Immature natural killer cell (primary cell): Measurements from ENCODE around the gene RPAP3. TPM values are rescaled to one million over a fixed set of nuclear protein-coding genes. Genes with fewer than 3 reads are reported as not detected.

Experiments
- DNase-seq, 3 donors: peaks; one replicate each; pipeline ENCODE4 v3.0.0; 2022; ENCODE audit warnings: mixed read lengths in 1 of 3
- H3K27ac Mint-ChIP-seq, 6 donors: one replicate each; pipeline ENCODE4 v1.8.0; 2020; ENCODE audit warnings: mixed read lengths in 6 of 6, mild to moderate bottlenecking in 5 of 6, inconsistent platforms in 4 of 6, moderate library complexity in 3 of 6
- H3K27me3 Mint-ChIP-seq, 3 donors: one replicate each; pipeline ENCODE4 v1.8.0; 2020 to 2021; ENCODE audit warnings: low read depth in 3 of 3, mild to moderate bottlenecking in 3 of 3, mixed read lengths in 3 of 3, moderate library complexity in 3 of 3, inconsistent platforms in 1 of 3
- H3K36me3 Mint-ChIP-seq, 3 donors: one replicate each; pipeline ENCODE4 v1.8.0; 2020; ENCODE audit warnings: mixed read lengths in 3 of 3, inconsistent platforms in 2 of 3, mild to moderate bottlenecking in 2 of 3
- H3K4me1 Mint-ChIP-seq, 2 donors: one replicate each; pipeline ENCODE4 v1.8.0; 2020; ENCODE audit warnings: inconsistent platforms in 2 of 2, mild to moderate bottlenecking in 2 of 2, mixed read lengths in 2 of 2, moderate library complexity in 1 of 2
- H3K4me3 Mint-ChIP-seq, 5 donors: one replicate each; pipeline ENCODE4 v1.8.0; 2020; ENCODE audit warnings: mild to moderate bottlenecking in 5 of 5, mixed read lengths in 5 of 5, inconsistent platforms in 3 of 5, moderate library complexity in 3 of 5
- H3K9me3 Mint-ChIP-seq, 6 donors: one replicate each; pipeline ENCODE4 v1.8.0; 2020; ENCODE audit warnings: mild to moderate bottlenecking in 6 of 6, mixed read lengths in 6 of 6, inconsistent platforms in 4 of 6, moderate library complexity in 3 of 6
- polyA plus RNA-seq, 3 donors: library from polyadenylated mRNA; unstranded; fragments of 300-500 nt; fragmentation: Illumina TruSeq; gene quantifications; one replicate each; pipeline ENCODE4 v1.2.3, GENCODE V29; 2021

RPAP3 gene
- polyA plus RNA-seq, 3 donors from 2014 or later = 16.8 to 38.1 (median 23.1) TPM

- Mint-ChIP-seq H3K27ac (peak overlapping the region in 5 of 6 donors; percentile 41 to 78 (median 75)), H3K27me3 (peaks cover 9 to 20% (median 11%) of the 10 kb centered on the region in 3 donors), H3K9me3 (no peaks in the 10 kb centered on the region), H3K36me3 (no peaks in the 10 kb centered on the region), H3K4me1 (peaks cover 34 to 46% of the 10 kb centered on the region in 2 donors), H3K4me3 (peak overlapping the region in 2 of 5 donors; percentile 7 to 34)
- DNase-seq = no peak
These were observed 3.8 kb upstream of the RPAP3 start for GRCh38 chr12:47709671-47710070.

GRCh38 chr12:47709237-47709636, 3.4 kb upstream of the RPAP3 start:
- Mint-ChIP-seq H3K4me1 (peaks cover 35 to 49% of the 10 kb centered on the region in 2 donors), H3K9me3 (no peaks in the 10 kb centered on the region), H3K27ac (peak overlapping the region; percentile 41 to 92 (median 76)), H3K27me3 (peaks cover 9 to 20% (median 11%) of the 10 kb centered on the region in 3 donors), H3K4me3 (peak overlapping the region in 2 of 5 donors; percentile 7 to 34), H3K36me3 (no peaks in the 10 kb centered on the region)
- no peak for DNase-seq

- DNase-seq = no peak
- peaks cover 45 to 61% of the 10 kb centered on the region in 2 donors for H3K4me1 Mint-ChIP-seq
- H3K4me3 Mint-ChIP-seq = peak overlapping the region in 3 of 5 donors; percentile 31 to 50 (median 37)
- H3K9me3 Mint-ChIP-seq = no peaks in the 10 kb centered on the region
- H3K27ac Mint-ChIP-seq = peak overlapping the region; percentile 29 to 92 (median 82)
- H3K27me3 Mint-ChIP-seq = peaks cover 9 to 24% (median 11%) of the 10 kb centered on the region in 3 donors
- no peaks in the 10 kb centered on the region for H3K36me3 Mint-ChIP-seq
These were observed 2.2 kb upstream of the RPAP3 start for GRCh38 chr12:47707905-47708543.

- H3K4me1 Mint-ChIP-seq = peaks cover 45 to 61% of the 10 kb centered on the region in 2 donors
- no peaks in the 10 kb centered on the region for H3K36me3 Mint-ChIP-seq
- H3K27ac Mint-ChIP-seq = peak overlapping the region; percentile 80 to 92 (median 83)
- no peaks in the 10 kb centered on the region for H3K9me3 Mint-ChIP-seq
- H3K27me3 Mint-ChIP-seq = peaks cover 9 to 24% (median 11%) of the 10 kb centered on the region in 3 donors
- H3K4me3 Mint-ChIP-seq = peak overlapping the region in 4 of 5 donors; percentile 50 to 75 (median 64)
- DNase-seq = no peak
These were observed 1.5 kb upstream of the RPAP3 start for GRCh38 chr12:47707355-47707754.

DNA sequence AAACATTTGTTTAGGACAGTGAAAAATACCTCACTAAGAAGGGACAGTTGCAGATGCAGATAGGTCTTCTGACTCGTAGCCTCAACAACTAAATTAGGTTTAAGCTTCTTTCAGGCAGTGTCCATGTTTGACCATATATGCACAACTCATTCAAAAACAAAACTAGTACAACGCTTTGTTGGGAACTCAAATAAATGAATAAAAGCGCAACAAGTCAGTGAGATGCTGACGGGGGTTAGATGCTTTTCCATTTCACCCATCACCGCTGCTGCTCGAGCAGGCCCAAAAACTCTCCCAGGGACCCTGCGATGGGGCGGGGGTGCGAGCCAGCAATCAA, 633 bp downstream of the RPAP3 start:
- H3K4me1 Mint-ChIP-seq = peaks cover 45 to 65% of the 10 kb centered on the region in 2 donors
- H3K27ac Mint-ChIP-seq = peak overlapping the region; percentile 84 to 94 (median 92)

DNA sequence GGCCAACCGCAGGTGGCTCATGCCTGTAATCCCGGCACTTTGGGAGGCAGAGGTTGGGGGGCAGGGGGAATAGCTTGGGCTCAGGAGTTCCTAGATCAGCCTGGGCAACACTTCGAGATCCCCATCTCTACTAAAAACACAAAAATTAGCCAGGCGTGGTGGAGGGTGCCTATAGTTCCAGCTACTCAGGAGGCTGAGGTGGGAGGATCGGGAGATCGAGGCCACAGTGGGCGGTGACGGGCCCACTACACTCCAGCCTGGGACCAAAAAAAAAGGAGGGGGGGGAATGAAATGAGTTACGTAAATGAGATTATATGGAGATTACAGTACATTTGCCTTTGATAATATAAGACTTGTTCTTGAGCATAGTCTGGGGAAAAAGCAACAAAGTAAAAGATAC, 1.1 kb downstream of the RPAP3 start:
- no peaks in the 10 kb centered on the region for H3K9me3 Mint-ChIP-seq
- H3K36me3 Mint-ChIP-seq = peaks cover 3 to 6% (median 6%) of the 10 kb centered on the region in 3 donors
- H3K4me3 Mint-ChIP-seq = peak overlapping the region; percentile 85 to 95 (median 93)
- DNase-seq = no peak
- peak overlapping the region; percentile 84 to 94 (median 92) for H3K27ac Mint-ChIP-seq
- peaks cover 9 to 24% (median 11%) of the 10 kb centered on the region in 3 donors for H3K27me3 Mint-ChIP-seq
- H3K4me1 Mint-ChIP-seq = peaks cover 44 to 61% of the 10 kb centered on the region in 2 donors

More for the DNA sequence above, 633 bp downstream of the RPAP3 start:
- Mint-ChIP-seq H3K9me3 (no peaks in the 10 kb centered on the region), H3K4me3 (peak overlapping the region; percentile 85 to 95 (median 93)), H3K36me3 (peaks cover 0 to 6% (median 6%) of the 10 kb centered on the region in 3 donors), H3K27me3 (peaks cover 9 to 24% (median 11%) of the 10 kb centered on the region in 3 donors)
- no peak for DNase-seq

- Mint-ChIP-seq H3K9me3 (no peaks in the 10 kb centered on the region), H3K27ac (no peak overlapping the region), H3K4me1 (peaks cover 17 to 24% of the 10 kb centered on the region in 2 donors), H3K27me3 (peaks cover 0 to 10% (median 2%) of the 10 kb centered on the region in 3 donors), H3K4me3 (no peak overlapping the region), H3K36me3 (peaks cover 4 to 28% (median 11%) of the 10 kb centered on the region in 3 donors)
- no peak for DNase-seq
These were observed 5.6 kb downstream of the RPAP3 start for GRCh38 chr12:47700263-47700662.

DNA sequence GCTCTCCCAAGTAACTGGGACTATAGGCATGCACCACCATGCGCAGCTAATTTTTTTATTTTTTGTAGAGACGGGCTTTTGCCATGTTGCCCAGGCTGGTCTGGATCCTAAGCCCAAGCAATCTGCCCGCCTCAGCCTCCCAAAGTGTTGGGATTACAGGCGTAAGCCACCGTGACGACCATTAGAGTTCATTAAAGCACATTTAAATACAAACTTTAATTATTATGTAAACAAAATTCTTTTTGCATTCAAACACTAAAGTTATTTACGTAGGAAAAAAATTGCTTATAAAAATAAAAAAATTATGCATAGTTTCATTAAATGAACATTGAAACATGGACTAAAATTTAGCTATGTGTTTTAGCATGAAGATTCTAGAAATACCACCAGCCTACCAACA, 7.2 kb downstream of the RPAP3 start:
- no peaks in the 10 kb centered on the region for H3K9me3 Mint-ChIP-seq
- no peak for DNase-seq
- no peak overlapping the region for H3K27ac Mint-ChIP-seq
- no peaks in the 10 kb centered on the region for H3K27me3 Mint-ChIP-seq
- H3K4me1 Mint-ChIP-seq = peaks cover 5 to 10% of the 10 kb centered on the region in 2 donors
- H3K36me3 Mint-ChIP-seq = peaks cover 18 to 38% (median 23%) of the 10 kb centered on the region in 3 donors
- no peak overlapping the region for H3K4me3 Mint-ChIP-seq

DNA sequence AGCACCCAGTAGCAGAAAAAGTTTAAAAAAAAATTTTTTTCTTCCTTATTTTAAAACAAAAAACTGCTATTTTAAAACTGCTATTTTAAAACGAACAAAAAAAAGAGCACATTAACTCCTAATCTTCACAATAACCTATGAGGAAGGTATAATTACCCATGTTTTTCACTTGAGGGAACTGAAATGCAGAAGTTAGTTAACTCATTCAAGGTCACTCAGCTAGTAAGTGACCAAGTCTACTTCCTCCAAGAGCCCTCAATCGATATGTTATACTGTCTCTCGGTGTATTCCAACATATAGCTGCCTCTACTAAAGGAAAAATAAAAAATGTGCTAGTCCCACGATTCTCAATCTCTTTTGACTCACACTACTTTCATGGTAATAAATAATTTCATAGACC, 7.8 kb downstream of the RPAP3 start:
- H3K4me3 Mint-ChIP-seq = no peak overlapping the region
- H3K36me3 Mint-ChIP-seq = peaks cover 24 to 43% (median 25%) of the 10 kb centered on the region in 3 donors

DNA sequence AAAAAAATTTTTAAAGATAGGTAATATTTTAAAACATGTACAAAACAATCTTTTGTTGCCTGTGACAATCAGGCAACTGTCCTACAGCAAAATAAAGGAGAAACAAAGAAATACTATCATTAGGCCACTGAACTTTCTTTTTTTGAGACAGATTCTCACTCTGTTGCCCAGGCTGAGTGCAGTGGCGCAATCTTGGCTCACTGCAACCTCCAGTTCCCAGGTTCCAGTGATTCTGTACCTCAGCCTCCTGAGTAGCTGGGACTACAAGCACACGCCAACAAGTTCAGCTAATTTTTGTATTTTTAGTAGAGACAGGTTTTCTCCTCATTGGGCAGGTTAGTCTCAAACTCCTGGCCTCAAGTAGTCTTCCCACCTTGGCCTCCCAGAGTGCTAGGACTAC, 16.6 kb downstream of the RPAP3 start:
- peaks cover 15 to 40% (median 23%) of the 10 kb centered on the region in 3 donors for H3K36me3 Mint-ChIP-seq
- no peak overlapping the region for H3K4me3 Mint-ChIP-seq
- H3K27me3 Mint-ChIP-seq = no peaks in the 10 kb centered on the region
- H3K9me3 Mint-ChIP-seq = no peaks in the 10 kb centered on the region
- H3K27ac Mint-ChIP-seq = no peak overlapping the region
- DNase-seq = no peak
- no peaks in the 10 kb centered on the region for H3K4me1 Mint-ChIP-seq

More for the DNA sequence above, 7.8 kb downstream of the RPAP3 start:
- peaks cover 0 to 4% of the 10 kb centered on the region in 2 donors for H3K4me1 Mint-ChIP-seq
- H3K27ac Mint-ChIP-seq = no peak overlapping the region
- no peak for DNase-seq
- H3K9me3 Mint-ChIP-seq = no peaks in the 10 kb centered on the region
- no peaks in the 10 kb centered on the region for H3K27me3 Mint-ChIP-seq

DNA sequence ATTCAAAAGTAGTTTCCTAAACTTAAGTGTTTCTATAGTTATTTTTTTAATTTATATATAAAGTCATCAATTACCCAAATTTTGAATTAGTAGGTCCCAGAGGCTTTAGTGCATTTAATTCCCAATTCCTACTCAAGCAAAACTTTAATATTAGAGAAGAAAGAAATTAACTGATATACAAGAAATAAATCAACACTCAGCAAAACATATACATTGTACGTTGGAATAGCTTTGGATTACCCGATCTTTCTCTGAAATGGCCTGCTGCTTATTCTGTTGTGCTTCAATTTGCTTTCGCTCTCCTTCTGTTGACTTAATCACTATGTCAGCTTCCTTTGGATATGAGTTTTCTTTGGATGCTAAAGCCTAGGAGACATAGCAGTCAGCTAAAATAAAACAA, 18.2 kb downstream of the RPAP3 start:
- Mint-ChIP-seq H3K9me3 (no peaks in the 10 kb centered on the region), H3K36me3 (peaks cover 16 to 30% (median 16%) of the 10 kb centered on the region in 3 donors), H3K4me3 (no peak overlapping the region), H3K27me3 (no peaks in the 10 kb centered on the region), H3K4me1 (no peaks in the 10 kb centered on the region), H3K27ac (no peak overlapping the region)
- DNase-seq = no peak

DNA sequence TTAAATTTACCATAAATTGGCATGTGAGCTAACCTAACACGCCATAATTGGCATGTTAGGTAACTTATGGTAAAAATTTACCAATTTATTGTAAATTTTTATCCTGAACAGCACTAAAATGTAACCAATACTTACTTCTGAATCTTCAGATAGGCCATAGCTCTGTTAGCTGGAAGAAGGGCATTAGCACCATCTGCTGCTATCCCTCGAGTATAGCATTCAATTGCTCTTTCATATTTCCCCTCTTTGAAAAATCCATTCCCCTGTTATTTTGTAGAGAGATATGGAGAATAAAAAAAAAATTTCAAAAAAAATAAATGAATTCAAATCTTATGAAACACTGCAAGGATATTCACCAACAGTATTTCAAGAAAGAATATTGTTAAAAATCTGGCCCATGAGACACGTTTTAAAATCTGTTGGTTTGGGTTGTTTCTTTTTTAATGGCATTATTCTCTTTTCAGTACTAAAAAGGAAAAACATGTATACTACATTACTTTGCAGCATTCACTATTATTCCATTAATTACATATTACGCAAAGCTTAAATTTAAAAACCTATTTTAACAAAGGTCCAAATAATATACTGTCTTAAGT, 19.1 kb downstream of the RPAP3 start:
- H3K36me3 Mint-ChIP-seq = peaks cover 12 to 28% (median 17%) of the 10 kb centered on the region in 3 donors

GRCh38 chr12:47679785-47680184, 26.0 kb downstream of the RPAP3 start:
- H3K36me3 Mint-ChIP-seq = peaks cover 32 to 47% (median 35%) of the 10 kb centered on the region in 3 donors
- H3K27ac Mint-ChIP-seq = peak overlapping the region in 1 of 6 donors; percentile 1
- no peak for DNase-seq
- no peaks in the 10 kb centered on the region for H3K9me3 Mint-ChIP-seq
- no peaks in the 10 kb centered on the region for H3K27me3 Mint-ChIP-seq
- no peak overlapping the region for H3K4me3 Mint-ChIP-seq
- no peaks in the 10 kb centered on the region for H3K4me1 Mint-ChIP-seq

More for the DNA sequence above, 19.1 kb downstream of the RPAP3 start:
- Mint-ChIP-seq H3K27me3 (no peaks in the 10 kb centered on the region), H3K4me3 (no peak overlapping the region), H3K27ac (no peak overlapping the region), H3K4me1 (no peaks in the 10 kb centered on the region), H3K9me3 (no peaks in the 10 kb centered on the region)
- DNase-seq = peak in 1 of 3 donors; percentile 6

- no peak overlapping the region for H3K4me3 Mint-ChIP-seq
- H3K36me3 Mint-ChIP-seq = peaks cover 29 to 56% (median 34%) of the 10 kb centered on the region in 3 donors
- peaks cover 0 to 2% (median 2%) of the 10 kb centered on the region in 3 donors for H3K27me3 Mint-ChIP-seq
- H3K4me1 Mint-ChIP-seq = no peaks in the 10 kb centered on the region
- H3K9me3 Mint-ChIP-seq = no peaks in the 10 kb centered on the region
- peak overlapping the region in 1 of 6 donors; percentile 42 for H3K27ac Mint-ChIP-seq
- DNase-seq = no peak
These were observed 33.8 kb downstream of the RPAP3 start for GRCh38 chr12:47672068-47672467.
